Prostate gland (tissue), 2 donors: ENCODE results near the gene CYP17A1. TPM values are rescaled to one million over a fixed set of nuclear protein-coding genes. Genes with fewer than 3 reads are reported as not detected.

ENCODE experiments used
- DNase-seq: peaks from one replicate; pipeline ENCODE4 v3.0.0-alpha.2; 2019; ENCODE audit warnings: low spot score
- H3K27ac ChIP-seq, 2 donors: fragments of 200-600 bp; sonication (generic); 2 replicates each; pipeline ENCODE4 v1.5.1; 2017 to 2019
- H3K27me3 ChIP-seq: fragments of 200-600 bp; sonication (generic); replicated peaks from 2 replicates; pipeline ENCODE4 v1.5.1; 2019; ENCODE audit not compliant: insufficient read depth
- H3K36me3 ChIP-seq, 2 donors: fragments of 200-600 bp; sonication (generic); 1 replicate in 1 of 2; 2 replicates in 1 of 2; pipeline versions ENCODE4 v1.5.1 to v1.8.1; 2017 to 2019
- H3K4me1 ChIP-seq: fragments of 200-600 bp; sonication (generic); replicated peaks from 2 replicates; pipeline ENCODE4 v1.5.1; 2019
- H3K4me3 ChIP-seq, 2 donors: fragments of 200-600 bp; sonication (generic); 2 replicates each; pipeline ENCODE4 v1.5.1; 2017 to 2019
- H3K9me3 ChIP-seq: fragments of 200-600 bp; sonication (generic); 2 replicates; pipeline ENCODE4 v1.5.1; 2017
- CTCF ChIP-seq, 4 experiments: fragments of 200-600 bp in 2 of 4; fragments of 450-650 bp in 2 of 4; sonication (generic) in 2 of 4; IDR thresholded peaks; 1 replicate in 3 of 4; 2 replicates in 1 of 4; pipeline ENCODE4 v1.5.1; 2016 to 2019; ENCODE audit warnings: antibody characterized with exemption in 4 of 4, mild to moderate bottlenecking in 2 of 4, moderate library complexity in 2 of 4
- POLR2A ChIP-seq: fragments of 450-650 bp; IDR thresholded peaks from one replicate; pipeline ENCODE4 v1.6.1; 2016; ENCODE audit warnings: antibody characterized with exemption, mild to moderate bottlenecking
- POLR2AphosphoS5 ChIP-seq: sonication (generic); formaldehyde crosslinking; IDR thresholded peaks from one replicate; pipeline ENCODE4 v1.6.1; 2017; ENCODE audit warnings: antibody characterized with exemption
- WGBS: methylation state at CpG from one replicate; pipeline ENCODE4 v1.1.5; 2018; 5-methylcytosine and 5-hydroxymethylcytosine counted together
- intact Hi-C: fragments of 100-400 bp; cut with DNase I; formaldehyde crosslinking; loops from one replicate; pipeline ENCODE4 v1.14.2; 2022
- total RNA-seq, 2 donors: library from RNA; depleted of rRNA; stranded (reverse); fragments of >200 nt; gene quantifications; one replicate each; pipeline ENCODE4 v1.1.0, GENCODE V29; 2016

The CYP17A1 gene
- total RNA-seq, 2 donors from 2014 or later = 12.8 TPM; not detected in 1

GRCh38 chr10:102813734-102814452 is 23.3 kb downstream of the CYP17A1 start:
- no peaks in the 10 kb centered on the region for H3K27me3 ChIP-seq
- intact Hi-C loops = no loop called here
- 77% methylated on average over 16 of the region's 16 CpGs for WGBS
- no peak overlapping the region for H3K4me3 ChIP-seq
- DNase-seq = no peak
- peaks cover 0 to 3% of the 10 kb centered on the region in 2 donors for H3K36me3 ChIP-seq
- H3K27ac ChIP-seq = peak overlapping the region in 1 of 2 donors; percentile 5
- TF ChIP-seq POLR2AphosphoS5 (no peak), POLR2A (no peak), CTCF (IDR thresholded peaks at IDR 0.05) (no peak)
- H3K9me3 ChIP-seq = no peaks in the 10 kb centered on the region
- no peaks in the 10 kb centered on the region for H3K4me1 ChIP-seq

- peaks cover 0 to 3% of the 10 kb centered on the region in 2 donors for H3K36me3 ChIP-seq
- no peaks in the 10 kb centered on the region for H3K9me3 ChIP-seq
- no peak for TF ChIP-seq POLR2AphosphoS5
- no peak for TF ChIP-seq CTCF (IDR thresholded peaks at IDR 0.05)
- no peak for TF ChIP-seq POLR2A
- no peaks in the 10 kb centered on the region for H3K27me3 ChIP-seq
- WGBS = 83% methylated on average over 17 of the region's 17 CpGs
- intact Hi-C loops = no loop called here
- H3K27ac ChIP-seq = no peak overlapping the region
- DNase-seq = no peak
- no peaks in the 10 kb centered on the region for H3K4me1 ChIP-seq
- H3K4me3 ChIP-seq = no peak overlapping the region
These were observed 24.1 kb downstream of the CYP17A1 start for GRCh38 chr10:102813017-102813541.

GRCh38 chr10:102812231-102812876 is 24.9 kb downstream of the CYP17A1 start:
- DNase-seq = no peak
- TF ChIP-seq CTCF (IDR thresholded peaks at IDR 0.05) (no peak), POLR2AphosphoS5 (no peak), POLR2A (no peak)
- Histone ChIP-seq H3K4me3 (no peak overlapping the region), H3K36me3 (peaks cover 0 to 3% of the 10 kb centered on the region in 2 donors), H3K4me1 (no peaks in the 10 kb centered on the region), H3K27me3 (no peaks in the 10 kb centered on the region), H3K27ac (no peak overlapping the region), H3K9me3 (no peaks in the 10 kb centered on the region)
- WGBS = 70% methylated on average over 9 of the region's 9 CpGs
- intact Hi-C loops = no loop called here

- no peak for TF ChIP-seq POLR2AphosphoS5
- TF ChIP-seq CTCF (IDR thresholded peaks at IDR 0.05) = no peak
- no peak for TF ChIP-seq POLR2A
- Histone ChIP-seq H3K27ac (no peak overlapping the region), H3K4me3 (no peak overlapping the region), H3K27me3 (no peaks in the 10 kb centered on the region), H3K9me3 (no peaks in the 10 kb centered on the region), H3K4me1 (no peaks in the 10 kb centered on the region), H3K36me3 (peaks cover 0 to 3% of the 10 kb centered on the region in 2 donors)
- no peak for DNase-seq
- WGBS = 96% methylated on average over 3 of the region's 3 CpGs
- intact Hi-C loops = no loop called here
These were observed 25.9 kb downstream of the CYP17A1 start for GRCh38 chr10:102811346-102811745.

GRCh38 chr10:102808380-102808779 is 28.8 kb downstream of the CYP17A1 start:
- intact Hi-C loops = no loop called here
- TF ChIP-seq POLR2AphosphoS5 (no peak), CTCF (IDR thresholded peaks at IDR 0.05) (no peak), POLR2A (no peak)
- 72% methylated on average over 4 of the region's 4 CpGs for WGBS
- no peaks in the 10 kb centered on the region for H3K4me1 ChIP-seq
- no peaks in the 10 kb centered on the region for H3K36me3 ChIP-seq
- DNase-seq = no peak
- no peaks in the 10 kb centered on the region for H3K27me3 ChIP-seq
- H3K9me3 ChIP-seq = no peaks in the 10 kb centered on the region
- no peak overlapping the region for H3K4me3 ChIP-seq
- no peak overlapping the region for H3K27ac ChIP-seq
